Dermis lymphatic vessel endothelial cell (primary cell): ENCODE results near the gene PATL2. TPM values are rescaled to one million over a fixed set of nuclear protein-coding genes. Genes with fewer than 3 reads are reported as not detected.

Experiments
- total RNA-seq: library from RNA; depleted of rRNA; stranded (reverse); fragments of >200 nt; gene quantifications from 2 replicates; pipeline ENCODE4 v1.2.1, GENCODE V29; 2014

The PATL2 gene
- total RNA-seq, result 0.09 and 0.11 TPM in 2 replicates

GRCh38 chr15:44711096-44711742 lies at the start of gene PATL2, which contains the start of gene B2M:
PATL2 (minus strand) TSS chr15:44711323; CDS start chr15:44676490, 34,833 bp downstream.
B2M (plus strand) TSS chr15:44711517; CDS start chr15:44711547, 30 bp downstream.

GRCh38 chr15:44736181-44736765 lies 25.1 kb upstream of the PATL2 start, which contains the start of gene TRIM69:
TRIM69 (plus strand) TSS chr15:44736528; CDS start chr15:44736705, 177 bp downstream.

GRCh38 chr15:44663410-44664308 lies 47.5 kb downstream of the PATL2 start, which contains the start of gene SPG11:
SPG11 (minus strand) TSS chr15:44663662; CDS start chr15:44663647, 15 bp downstream.

Other genes with a start within 250 kb of the PATL2 start
- 36.7 and 49.6 TPM in 2 replicates for gene EIF3J, start 174.2 kb downstream of the PATL2 start, total RNA-seq
- 37.3 and 41.0 TPM in 2 replicates for gene SPG11, start 47.7 kb downstream of the PATL2 start, total RNA-seq
- gene B2M, start 194 bp upstream of the PATL2 start, total RNA-seq, result 2,829 and 3,073 TPM in 2 replicates
- 6.4 and 6.5 TPM in 2 replicates for gene TRIM69, start 25.2 kb upstream of the PATL2 start, total RNA-seq
- gene TERB2, start 245.4 kb upstream of the PATL2 start, total RNA-seq, result not detected in 2 replicates